Raji (cell line): ENCODE data around the gene MAB21L1.

Source experiments
- POLR2A ChIP-seq: IDR thresholded peaks from 2 replicates; pipeline ENCODE4 v1.6.1; 2011; ENCODE audit warnings: low read depth, low read length, control low read depth; ENCODE audit not compliant: insufficient read depth

MAB21L1 gene

DNA sequence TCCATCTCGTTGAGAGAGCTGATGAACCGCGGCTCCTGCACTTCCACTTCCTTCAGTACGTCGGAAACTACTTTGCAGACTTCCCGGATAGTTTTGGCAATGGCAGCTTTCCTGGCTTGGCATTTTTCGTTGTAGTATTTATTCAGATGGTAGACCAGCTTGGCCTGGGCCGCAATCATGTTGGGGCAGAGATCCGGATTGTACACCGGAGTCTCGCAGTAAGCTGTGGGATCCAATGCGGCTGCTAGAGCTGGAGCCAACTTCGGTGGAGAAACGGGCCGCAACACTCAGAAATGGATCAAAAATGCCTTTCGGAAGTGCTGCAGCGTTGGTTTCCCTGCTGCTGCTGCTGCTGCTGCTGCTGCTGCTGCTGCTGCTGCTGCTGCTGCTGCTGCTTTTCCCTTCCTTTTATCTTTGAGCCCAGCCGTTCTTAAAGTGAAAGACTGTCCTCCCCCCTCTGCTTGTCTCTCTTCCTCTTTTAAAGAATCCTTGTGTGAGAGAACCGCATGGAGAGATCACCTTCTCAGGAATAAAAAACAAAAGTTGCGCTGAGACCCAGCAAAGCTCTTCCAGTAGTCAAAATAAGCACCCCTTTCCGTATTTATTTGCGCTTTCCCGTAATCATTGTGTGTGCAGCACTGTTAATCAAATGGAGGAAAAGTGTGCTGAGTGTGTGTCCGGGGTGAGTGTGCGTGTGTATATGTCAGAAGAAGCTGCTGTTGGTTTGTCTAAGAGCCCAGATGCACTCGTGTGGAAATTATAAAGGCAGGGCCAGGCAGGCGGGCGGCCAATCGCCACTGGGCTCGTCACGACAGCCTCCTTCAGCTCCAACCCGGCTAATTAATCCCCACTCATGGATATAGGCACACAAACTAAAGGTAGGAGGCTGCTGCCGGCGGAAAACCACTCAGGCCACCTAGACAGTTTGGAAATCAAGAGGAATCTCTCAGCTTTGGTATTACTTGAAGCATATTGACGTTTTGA is at the start of gene MAB21L1:
MAB21L1 (minus strand) TSS at position 730 of the 984 bp plus-strand sequence; CDS start at position 179, 551 bp downstream.
- TF ChIP-seq POLR2A, result peak; percentile 49; the same call in 1 of the 2 replicates

DNA sequence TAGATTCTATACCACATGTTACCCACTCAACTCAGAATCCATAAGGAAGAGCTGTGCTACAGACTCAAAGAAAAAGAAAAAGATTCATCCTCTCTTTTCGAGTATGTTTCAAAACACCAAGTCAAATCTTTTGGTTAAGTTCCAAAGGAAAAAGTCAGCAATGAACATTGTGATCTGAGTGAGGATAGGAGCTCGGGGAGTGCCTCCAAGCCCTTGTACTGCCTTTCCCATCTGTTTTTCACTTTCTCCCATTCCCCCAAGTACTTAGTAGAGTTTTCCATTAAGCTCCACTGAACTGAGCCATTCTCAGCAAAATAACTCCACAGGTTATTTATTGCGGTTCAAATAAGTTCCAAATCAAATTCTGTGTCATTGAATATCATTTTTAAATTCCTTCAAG is 47.7 kb upstream of the MAB21L1 start:
- no peak for TF ChIP-seq POLR2A

DNA sequence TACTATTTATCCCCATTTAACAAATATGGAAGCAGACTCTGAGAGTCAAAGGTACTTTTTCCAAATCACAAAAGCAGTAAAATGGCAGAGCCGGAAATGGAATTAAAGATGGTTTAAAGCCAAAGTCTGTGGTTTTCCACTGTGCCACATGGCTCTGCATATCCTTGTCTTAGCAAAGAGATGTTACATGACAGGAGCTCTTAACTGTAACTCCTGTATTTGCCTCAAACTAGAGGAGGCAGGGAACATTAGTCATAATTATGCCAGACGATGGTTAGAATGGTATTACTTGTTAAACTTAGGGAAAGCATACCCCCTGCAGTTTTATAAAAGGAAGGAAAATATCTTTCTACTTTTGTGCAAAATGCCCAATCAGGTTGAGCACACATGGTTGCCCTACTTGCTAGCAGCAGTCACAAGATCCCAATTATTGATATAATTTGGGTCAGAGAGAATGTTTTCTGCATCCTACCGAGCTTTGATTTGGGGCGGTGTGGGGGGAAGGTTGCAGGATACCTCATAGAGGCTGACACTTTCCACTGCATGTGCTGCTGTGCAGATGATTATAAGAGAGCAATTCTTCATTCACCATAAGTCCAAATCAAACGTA is 42.0 kb upstream of the MAB21L1 start:
- TF ChIP-seq POLR2A, result no peak

- no peak for TF ChIP-seq POLR2A
These were observed 38.5 kb upstream of the MAB21L1 start for GRCh38 chr13:35514801-35515502.

GRCh38 chr13:35514061-35514477 is 37.6 kb upstream of the MAB21L1 start:
- TF ChIP-seq POLR2A, result no peak

DNA sequence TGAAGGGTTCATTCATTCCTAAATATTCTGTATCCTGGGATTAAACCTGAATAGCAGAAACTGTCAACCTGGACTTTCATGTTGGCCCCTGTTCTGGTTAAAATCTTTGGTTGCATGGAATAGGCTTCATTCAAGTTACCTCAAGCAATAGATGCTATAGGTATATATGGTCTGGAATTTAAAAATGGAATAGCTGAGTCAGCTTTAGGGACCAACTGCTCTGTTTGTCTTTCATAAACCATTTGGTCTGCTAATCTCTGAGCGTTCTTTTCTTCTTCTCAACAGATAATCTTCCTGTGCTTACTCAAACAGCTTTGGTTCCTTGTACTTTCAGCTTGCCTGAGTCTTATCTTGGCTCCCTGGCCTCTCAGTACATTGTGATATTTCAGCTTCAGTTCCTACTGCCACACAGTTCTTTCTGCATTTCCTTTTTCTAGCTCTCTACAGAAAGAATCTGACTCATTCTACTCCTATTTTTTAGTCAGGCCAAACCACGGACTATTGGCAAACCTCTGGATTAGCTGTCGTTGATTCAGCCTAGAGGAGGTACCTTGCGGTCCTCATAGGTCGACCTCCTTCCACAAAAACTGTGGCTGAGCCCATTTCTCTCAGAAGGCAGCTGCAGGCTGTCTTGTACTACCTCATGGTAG is 35.9 kb upstream of the MAB21L1 start:
- TF ChIP-seq POLR2A, result no peak

GRCh38 chr13:35502456-35502855 is 26.0 kb upstream of the MAB21L1 start:
- TF ChIP-seq POLR2A, result no peak

DNA sequence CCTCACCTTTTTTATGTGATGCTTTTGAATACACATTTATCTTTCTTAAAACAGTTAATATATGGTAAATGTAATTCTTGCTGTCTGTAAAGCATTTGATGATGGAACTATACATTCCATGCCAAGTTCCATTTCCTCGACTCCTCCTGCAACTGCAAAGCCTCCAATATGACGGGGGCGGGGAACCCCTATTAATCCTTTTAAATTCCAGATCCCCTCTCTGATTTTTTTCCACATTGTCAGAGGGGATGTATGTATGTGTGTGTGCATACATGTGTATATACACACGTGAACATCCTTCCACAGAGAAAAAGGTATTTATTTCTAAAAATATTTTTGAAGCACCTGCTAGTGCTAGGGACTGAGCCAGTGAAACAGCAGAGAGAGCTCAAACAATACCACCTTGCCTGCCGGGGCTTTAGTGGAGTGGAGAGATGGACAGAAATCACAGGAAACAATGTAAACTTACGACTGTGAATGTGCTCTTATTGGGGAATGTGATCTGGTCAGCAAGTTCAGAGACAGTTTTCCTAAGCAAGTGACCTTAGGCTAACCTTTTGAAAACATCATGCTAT is 25.3 kb upstream of the MAB21L1 start:
- TF ChIP-seq POLR2A, result no peak

- no peak for TF ChIP-seq POLR2A
These were observed 23.7 kb upstream of the MAB21L1 start for GRCh38 chr13:35500144-35500543.

DNA sequence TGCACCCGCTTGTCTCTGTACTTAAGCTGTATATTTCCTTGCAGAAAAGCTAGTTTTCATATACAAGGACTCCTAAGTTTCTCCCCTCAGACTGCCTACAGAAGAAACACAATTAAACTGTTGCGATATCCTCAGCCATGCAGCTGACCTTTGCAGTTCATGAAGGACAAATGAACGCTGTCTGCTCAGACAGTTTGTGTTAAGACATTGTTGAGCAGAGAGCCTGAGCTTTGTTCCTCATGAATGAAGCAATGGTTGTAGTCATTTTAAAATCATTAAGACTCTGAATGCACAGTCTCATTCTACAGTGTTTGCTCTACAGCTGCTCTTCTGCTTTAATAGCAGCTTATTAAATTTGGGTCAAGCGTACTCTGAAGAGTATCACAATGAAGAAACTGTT is 23.2 kb upstream of the MAB21L1 start:
- no peak for TF ChIP-seq POLR2A

- no peak for TF ChIP-seq POLR2A
These were observed 22.7 kb upstream of the MAB21L1 start for GRCh38 chr13:35499196-35499662.

DNA sequence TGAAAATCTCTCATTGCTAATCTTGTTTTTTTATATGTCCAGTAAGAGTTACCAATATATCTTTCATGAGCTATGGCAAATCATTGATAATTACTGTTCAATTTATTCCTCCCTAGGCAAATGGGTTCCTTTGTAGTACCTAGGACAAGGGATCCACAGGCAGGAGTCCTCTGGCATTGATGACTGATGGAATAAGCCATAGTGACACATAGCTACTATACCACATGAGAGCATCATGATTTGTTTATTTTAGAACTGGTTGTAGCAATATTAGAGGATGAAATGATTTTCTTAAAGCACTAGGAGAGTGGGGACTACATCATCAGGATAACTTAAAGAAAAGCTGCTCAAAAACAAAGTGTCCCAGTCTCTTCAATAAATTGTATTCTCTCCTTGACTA is 21.7 kb upstream of the MAB21L1 start:
- no peak for TF ChIP-seq POLR2A

DNA sequence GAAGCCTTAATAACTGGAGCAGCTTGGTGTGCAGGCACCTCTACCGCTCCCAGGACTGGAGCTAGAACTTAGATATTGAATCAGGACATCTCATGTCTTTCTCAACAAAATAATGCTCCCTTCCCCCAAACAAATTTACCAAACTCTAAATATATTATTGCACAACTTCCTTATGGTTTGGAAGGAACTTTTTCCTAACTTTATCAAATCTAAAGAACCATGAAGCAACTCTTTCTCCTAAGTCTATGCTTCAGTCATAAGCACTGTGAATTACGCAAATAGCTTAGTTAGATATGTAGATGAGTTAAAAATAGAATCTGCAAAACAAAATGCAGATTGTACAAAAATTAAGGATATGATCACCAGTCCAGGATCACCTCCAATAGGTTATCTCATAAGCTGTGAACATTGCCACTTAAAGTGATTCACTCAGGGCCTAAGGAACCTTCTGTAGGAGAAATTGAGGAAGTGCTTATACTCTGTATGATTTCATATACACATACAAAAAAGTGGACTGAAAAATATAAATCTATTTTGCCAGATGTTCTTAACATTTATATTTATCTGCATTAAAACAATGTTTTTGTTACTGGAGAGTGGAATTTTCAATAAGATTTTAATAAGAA is 20.4 kb upstream of the MAB21L1 start:
- TF ChIP-seq POLR2A, result no peak

GRCh38 chr13:35496006-35496405 is 19.5 kb upstream of the MAB21L1 start:
- TF ChIP-seq POLR2A, result no peak
